ENCODE results near the gene KRTAP3-3. TPM values are rescaled to one million over a fixed set of nuclear protein-coding genes. Genes with fewer than 3 reads are reported as not detected.
"Not testable (repeated sequence)": the region's sequence is repeated elsewhere in the genome, so short reads cannot be mapped to it uniquely, and the experiment has no call there.

The KRTAP3-3 gene
- total RNA-seq (2014; rRNA removed; shearing (Covaris generic)), result not detected in 2 replicates
- not detected in 2 replicates for polyA plus RNA-seq (2015; cell fraction: cytosol; rRNA removed)
- not detected in 2 replicates for polyA plus RNA-seq (2015; cell fraction: nucleus; rRNA removed)

- no peak for DNase-seq (ENCODE audit: low read depth)
Measured at GRCh38 chr17:40993839-40994238, at the start of gene KRTAP3-3. TSS of gene KRTAP3-3 (minus strand) at chr17:40994164. CDS start at chr17:40994097, 67 bp downstream.

- DNase-seq (ENCODE audit: low read depth), result no peak
Measured at GRCh38 chr17:41042953-41043352, 49.0 kb upstream of the KRTAP3-3 start.

DNA sequence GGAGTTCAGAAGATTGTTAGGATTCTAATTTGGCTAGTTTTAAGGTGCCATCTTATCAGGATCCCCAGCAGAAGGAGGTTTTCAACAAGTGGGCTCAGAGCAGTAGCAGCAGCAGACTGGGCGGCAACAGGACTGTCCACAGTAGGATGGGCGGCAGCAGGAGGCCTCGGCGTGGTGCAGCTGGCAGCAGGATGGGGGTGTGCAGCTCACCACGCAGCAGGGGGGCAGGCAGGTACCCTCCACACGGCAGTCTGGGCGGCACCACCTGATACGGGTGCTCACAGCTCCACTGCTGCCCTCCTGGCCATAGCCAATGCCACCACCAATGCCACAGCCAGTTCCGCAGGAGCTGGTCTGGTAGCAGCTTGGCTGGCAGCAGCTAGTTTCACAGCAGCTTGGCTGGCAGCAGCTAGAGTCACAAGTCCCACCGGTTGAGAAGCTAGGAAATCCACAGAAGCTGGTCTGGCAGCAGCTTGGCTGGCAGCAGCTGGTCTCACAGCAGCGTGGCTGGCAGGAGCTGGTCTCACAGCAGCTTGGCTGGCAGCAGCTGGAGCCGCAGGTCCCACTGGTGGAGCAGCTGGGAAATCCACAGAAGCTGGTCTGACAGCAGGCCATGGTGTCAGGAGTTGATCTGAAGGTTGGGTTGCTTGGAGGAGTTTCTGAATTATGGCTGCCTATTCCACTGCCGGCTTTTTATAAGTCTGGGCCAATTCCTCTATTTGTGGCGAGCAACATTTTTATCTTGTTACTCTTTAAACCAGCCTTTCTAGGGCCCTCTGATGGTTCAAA lies 47.0 kb upstream of the KRTAP3-3 start, which contains the start of gene KRTAP1-1:
Gene KRTAP1-1, minus strand, starts transcription at position 668 of the 789 bp plus-strand sequence. Its CDS starts 53 bp downstream, at position 615.
- not testable (repeated sequence) for DNase-seq (ENCODE audit: low read depth)

DNA sequence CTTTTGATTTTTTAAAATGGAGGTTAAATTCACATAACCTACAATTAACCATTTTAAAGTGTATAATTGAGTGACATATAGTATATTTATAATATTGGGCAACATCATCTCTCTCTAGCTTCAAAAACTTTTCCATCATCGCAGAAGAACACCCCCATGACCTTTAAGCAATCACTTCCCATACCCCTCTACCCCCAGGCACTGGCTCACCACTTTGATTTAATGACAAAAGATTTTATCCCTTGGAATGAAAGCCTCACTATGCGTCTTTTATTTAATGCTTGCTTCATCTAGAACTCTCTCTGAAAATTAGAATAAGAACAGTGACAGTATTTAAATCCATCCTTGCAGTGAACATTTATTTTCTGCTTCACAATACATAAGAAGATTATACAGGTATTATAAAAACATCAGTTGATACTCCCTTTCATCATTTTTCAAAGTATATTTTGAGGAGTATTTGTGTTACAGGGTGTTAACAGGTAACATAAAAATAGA lies 43.9 kb upstream of the KRTAP3-3 start:
- DNase-seq (ENCODE audit: low read depth), result no peak

- DNase-seq (ENCODE audit: low read depth), result not testable (repeated sequence)
Measured at GRCh38 chr17:41034346-41034935, 40.5 kb upstream of the KRTAP3-3 start, which contains the start of gene KRTAP1-3. TSS of gene KRTAP1-3 (minus strand) at chr17:41034874. CDS start at chr17:41034821, 53 bp downstream.

GRCh38 chr17:41029633-41030245 lies 35.8 kb upstream of the KRTAP3-3 start, which contains the start of gene KRTAP1-4:
TSS of gene KRTAP1-4 (minus strand) at chr17:41030195. CDS start at chr17:41030078, 117 bp downstream.
- no peak for DNase-seq (ENCODE audit: low read depth)

- DNase-seq (ENCODE audit: low read depth), result no peak
Measured at GRCh38 chr17:41026715-41027471, 32.9 kb upstream of the KRTAP3-3 start, which contains the start of gene KRTAP1-5. TSS of gene KRTAP1-5 (minus strand) at chr17:41027208. CDS start at chr17:41027155, 53 bp downstream.

- DNase-seq (ENCODE audit: low read depth), result no peak
Measured at GRCh38 chr17:41024697-41025096, 30.7 kb upstream of the KRTAP3-3 start.

DNA sequence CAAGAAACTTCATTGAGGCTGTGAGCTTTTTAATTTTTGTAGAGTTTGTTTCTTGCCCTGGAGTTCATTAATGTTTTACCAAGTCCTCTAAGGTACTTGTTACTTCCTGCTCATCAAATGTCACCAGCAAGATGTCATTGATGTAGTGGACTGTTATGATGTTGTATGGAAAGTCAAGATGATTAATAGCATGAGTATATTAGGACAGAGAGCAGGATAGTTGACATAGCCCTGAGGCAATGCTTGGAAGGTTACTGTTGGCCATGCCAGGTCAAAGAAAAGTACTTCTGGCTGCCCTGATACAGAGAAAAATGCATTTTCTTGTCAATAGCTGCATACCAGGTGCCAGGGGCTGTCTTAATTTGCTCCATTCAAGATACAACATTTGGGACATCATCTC lies 26.4 kb upstream of the KRTAP3-3 start:
- no peak for DNase-seq (ENCODE audit: low read depth)

DNA sequence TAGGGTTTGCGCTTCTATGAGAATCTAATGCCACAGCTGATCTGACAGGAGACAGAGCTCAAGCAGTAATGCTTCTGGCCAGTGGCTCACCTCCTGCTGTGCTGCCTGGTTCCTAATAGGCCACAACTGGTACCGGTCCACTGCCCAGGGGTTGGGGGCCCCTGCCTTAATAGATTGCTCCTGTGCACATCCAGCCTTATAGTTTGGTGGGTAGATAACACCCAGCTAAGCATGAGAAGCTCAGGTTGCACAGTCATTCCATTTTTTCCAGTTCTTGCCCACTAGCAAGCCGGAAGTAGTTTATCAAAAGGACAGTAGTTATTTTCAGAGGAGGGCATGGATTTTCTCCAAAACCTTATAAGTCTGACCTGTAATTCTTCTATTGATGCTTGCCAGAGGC lies 25.5 kb upstream of the KRTAP3-3 start:
- no peak for DNase-seq (ENCODE audit: low read depth)

- DNase-seq (ENCODE audit: low read depth), result no peak
Measured at GRCh38 chr17:41018541-41018940, 24.6 kb upstream of the KRTAP3-3 start.

- no peak for DNase-seq (ENCODE audit: low read depth)
Measured at GRCh38 chr17:41016578-41017215, 22.7 kb upstream of the KRTAP3-3 start.

- DNase-seq (ENCODE audit: low read depth), result no peak
Measured at GRCh38 chr17:41015454-41015853, 21.5 kb upstream of the KRTAP3-3 start.

DNA sequence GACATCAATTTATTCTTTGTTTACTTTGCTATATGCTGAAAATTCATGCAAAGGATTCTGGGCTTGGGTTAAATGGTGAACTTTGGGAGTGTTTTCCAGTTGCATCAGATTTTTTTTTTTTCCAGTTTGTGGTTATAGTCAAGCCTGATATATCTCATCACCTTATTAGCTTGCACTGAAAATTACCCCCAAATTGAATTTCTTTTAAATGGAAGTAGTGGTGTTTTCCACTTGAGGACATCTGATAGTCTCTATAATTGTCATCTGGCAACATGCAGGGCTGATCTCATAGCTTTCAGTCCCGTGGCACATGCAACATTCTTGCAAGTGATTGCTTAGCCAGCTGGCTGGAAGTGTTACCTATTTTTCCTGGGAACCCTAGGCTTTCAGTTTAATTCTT lies 19.6 kb upstream of the KRTAP3-3 start:
- DNase-seq (ENCODE audit: low read depth), result no peak

- no peak for DNase-seq (ENCODE audit: low read depth)
Measured at GRCh38 chr17:41013181-41013580, 19.2 kb upstream of the KRTAP3-3 start.

DNA sequence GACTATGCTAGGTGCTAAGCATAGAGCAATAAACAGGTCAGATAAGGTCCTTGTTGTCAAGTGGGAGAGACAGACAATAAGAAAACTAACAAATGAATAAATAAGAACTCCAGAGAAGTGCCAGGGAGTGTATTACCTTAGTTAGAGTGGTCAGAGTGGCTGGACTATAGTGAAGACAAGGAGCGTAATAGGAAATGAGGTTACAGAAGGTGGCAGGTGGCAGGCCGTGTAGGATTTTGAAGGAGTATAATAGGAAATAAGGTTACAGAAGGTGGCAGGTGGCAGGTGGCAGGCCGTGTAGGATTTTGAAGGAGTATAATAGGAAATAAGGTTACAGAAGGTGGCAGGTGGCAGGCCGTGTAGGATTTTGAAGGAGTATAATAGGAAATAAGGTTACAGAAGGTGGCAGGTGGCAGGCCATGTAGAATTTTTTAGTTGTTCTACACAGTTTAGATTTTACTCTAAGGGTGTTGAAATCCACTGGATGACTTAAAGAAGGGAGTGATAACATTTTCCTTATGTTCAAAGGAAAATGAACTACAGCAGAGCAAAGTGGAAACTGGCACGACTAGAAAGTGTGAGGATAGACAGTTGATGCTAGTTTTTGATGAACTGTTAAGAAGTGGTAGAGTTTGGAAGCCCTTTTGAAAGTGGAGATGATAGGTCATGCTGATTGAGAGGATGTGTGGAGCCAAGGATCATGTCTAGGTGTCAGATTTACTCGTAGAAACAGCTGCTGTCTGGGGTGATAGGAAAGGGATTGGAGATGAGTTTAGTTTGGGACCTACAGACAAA lies 18.6 kb upstream of the KRTAP3-3 start:
- DNase-seq (ENCODE audit: low read depth), result no peak

GRCh38 chr17:41010441-41010840 lies 16.5 kb upstream of the KRTAP3-3 start:
- DNase-seq (ENCODE audit: low read depth), result no peak

GRCh38 chr17:41009936-41010335 lies 16.0 kb upstream of the KRTAP3-3 start:
- DNase-seq (ENCODE audit: low read depth), result no peak

GRCh38 chr17:41009301-41009760 lies 15.4 kb upstream of the KRTAP3-3 start:
- DNase-seq (ENCODE audit: low read depth), result no peak

Data from HT1080 (cell line).